ENCODE results near the gene PLXNB1. TPM values are rescaled to one million over a fixed set of nuclear protein-coding genes. Genes with fewer than 3 reads are reported as not detected.

Gene PLXNB1
- total RNA-seq, 1 experiment from 2014 or later = 101 TPM

DNA sequence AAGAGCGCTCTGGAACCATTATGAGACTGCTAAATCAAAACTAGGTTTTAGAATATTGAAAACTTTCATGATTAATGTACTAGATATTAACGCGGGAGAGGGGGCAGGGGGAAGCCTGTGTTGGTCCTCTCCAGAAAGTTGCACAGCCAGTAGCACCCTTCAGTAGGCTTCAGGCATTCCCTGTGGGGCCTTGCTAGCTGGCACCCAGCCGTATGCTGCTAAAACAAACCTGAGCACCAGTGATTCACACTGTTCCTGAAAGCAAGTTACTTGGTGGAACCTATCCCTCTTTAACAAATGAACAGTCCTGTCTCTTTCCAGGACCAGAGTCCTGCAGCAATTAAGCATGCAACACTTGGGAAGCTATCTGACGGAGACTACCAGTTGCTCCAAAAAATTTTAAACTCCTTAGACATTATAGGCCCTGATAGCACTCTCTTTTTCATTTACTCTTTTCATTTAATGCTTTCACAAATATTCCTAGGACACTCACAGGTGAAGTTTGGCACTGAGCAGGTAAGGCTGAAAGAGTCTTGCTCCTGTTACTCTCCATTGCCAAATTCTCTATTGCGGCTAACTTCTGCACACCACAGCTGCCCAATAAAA lies 15.5 kb upstream of the PLXNB1 start:
- H3K27me3 Mint-ChIP-seq (ENCODE audit: insufficient read depth, unreplicated experiment) = no peaks in the 10 kb centered on the region
- H3K4me3 Mint-ChIP-seq (ENCODE audit: unreplicated experiment) = peak overlapping the region; percentile 96
- TF ChIP-seq, protein P1, sequence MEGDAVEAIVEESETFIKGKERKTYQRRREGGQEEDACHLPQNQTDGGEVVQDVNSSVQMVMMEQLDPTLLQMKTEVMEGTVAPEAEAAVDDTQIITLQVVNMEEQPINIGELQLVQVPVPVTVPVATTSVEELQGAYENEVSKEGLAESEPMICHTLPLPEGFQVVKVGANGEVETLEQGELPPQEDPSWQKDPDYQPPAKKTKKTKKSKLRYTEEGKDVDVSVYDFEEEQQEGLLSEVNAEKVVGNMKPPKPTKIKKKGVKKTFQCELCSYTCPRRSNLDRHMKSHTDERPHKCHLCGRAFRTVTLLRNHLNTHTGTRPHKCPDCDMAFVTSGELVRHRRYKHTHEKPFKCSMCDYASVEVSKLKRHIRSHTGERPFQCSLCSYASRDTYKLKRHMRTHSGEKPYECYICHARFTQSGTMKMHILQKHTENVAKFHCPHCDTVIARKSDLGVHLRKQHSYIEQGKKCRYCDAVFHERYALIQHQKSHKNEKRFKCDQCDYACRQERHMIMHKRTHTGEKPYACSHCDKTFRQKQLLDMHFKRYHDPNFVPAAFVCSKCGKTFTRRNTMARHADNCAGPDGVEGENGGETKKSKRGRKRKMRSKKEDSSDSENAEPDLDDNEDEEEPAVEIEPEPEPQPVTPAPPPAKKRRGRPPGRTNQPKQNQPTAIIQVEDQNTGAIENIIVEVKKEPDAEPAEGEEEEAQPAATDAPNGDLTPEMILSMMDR (IDR thresholded peaks at IDR 0.05; ENCODE audit: unreplicated experiment) = no peak
- peaks cover 25% of the 10 kb centered on the region for H3K4me1 Mint-ChIP-seq (ENCODE audit: insufficient read depth, unreplicated experiment)
- no peak for DNase-seq (ENCODE audit: unreplicated experiment)
- no peaks in the 10 kb centered on the region for H3K9me3 Mint-ChIP-seq (ENCODE audit: unreplicated experiment)
- intact Hi-C loops (cut with micrococcal nuclease) = loop anchor here (5.0 kb wide), 1 partner anchor 102 kb away; no protein-coding TSS in a partner anchor
- BruUV-seq (replicated peaks) = no TSS peak
- H3K27ac Mint-ChIP-seq (ENCODE audit: low read depth, unreplicated experiment) = no peak overlapping the region
- CTCF ChIA-PET = interaction anchor here (0.8 to 4.7 kb wide), 7 partner anchors 9 to 177 kb away, joined by 3 to 57 read pairs (median 7); no protein-coding TSS in a partner anchor
- peaks cover 58% of the 10 kb centered on the region for H3K36me3 Mint-ChIP-seq (ENCODE audit: insufficient read depth, unreplicated experiment)
- POLR2A ChIA-PET = interaction anchor here (0.6 to 6.0 kb wide), 25 partner anchors 9 to 584 kb away, joined by 3 to 61 read pairs (median 7); partner anchors contain the start of genes CDC25A, IMPDH2, IP6K2 and PFKFB4

DNA sequence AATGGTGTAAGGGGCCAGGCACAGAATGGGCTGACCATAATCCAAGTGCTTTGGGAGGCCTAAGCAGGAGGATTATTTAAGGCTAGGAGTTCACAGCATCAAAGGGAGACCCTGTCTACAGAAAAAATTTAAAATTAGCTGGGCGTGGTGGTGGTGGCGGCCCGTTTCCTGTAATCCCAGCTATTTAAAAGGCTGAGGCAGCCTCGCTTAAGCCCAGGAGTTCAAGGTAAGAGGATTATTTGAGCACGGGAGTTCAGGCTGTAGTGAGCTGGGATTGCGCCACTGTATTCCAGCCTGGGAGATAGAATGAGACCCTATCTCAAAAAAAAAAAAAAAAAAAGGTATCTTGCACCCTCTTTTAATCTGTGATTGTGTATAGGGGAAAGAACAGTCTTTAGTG lies 12.1 kb upstream of the PLXNB1 start:
- DNase-seq (ENCODE audit: unreplicated experiment) = no peak
- Mint-ChIP-seq H3K9me3 (ENCODE audit: unreplicated experiment) (no peaks in the 10 kb centered on the region), H3K27ac (ENCODE audit: low read depth, unreplicated experiment) (peak overlapping the region; percentile 77), H3K27me3 (ENCODE audit: insufficient read depth, unreplicated experiment) (no peaks in the 10 kb centered on the region), H3K4me3 (ENCODE audit: unreplicated experiment) (peak overlapping the region; percentile 88), H3K4me1 (ENCODE audit: insufficient read depth, unreplicated experiment) (peaks cover 27% of the 10 kb centered on the region), H3K36me3 (ENCODE audit: insufficient read depth, unreplicated experiment) (peaks cover 56% of the 10 kb centered on the region)
- ChIA-PET POLR2A (interaction anchor here (1.1 to 3.6 kb wide), 6 partner anchors 9 to 477 kb away, joined by 3 to 95 read pairs (median 15); partner anchors contain the start of genes ARIH2, CELSR3, PLXNB1 and SLC26A6), CTCF (interaction anchor here (0.5 to 10.7 kb wide), 5 partner anchors 9 to 324 kb away, joined by 3 to 647 read pairs (median 5); no protein-coding TSS in a partner anchor)
- no TSS peak for BruUV-seq (replicated peaks)
- intact Hi-C loops (cut with micrococcal nuclease) = no loop called here
- TF ChIP-seq, protein P1 (IDR thresholded peaks at IDR 0.05; ENCODE audit: unreplicated experiment) = no peak

DNA sequence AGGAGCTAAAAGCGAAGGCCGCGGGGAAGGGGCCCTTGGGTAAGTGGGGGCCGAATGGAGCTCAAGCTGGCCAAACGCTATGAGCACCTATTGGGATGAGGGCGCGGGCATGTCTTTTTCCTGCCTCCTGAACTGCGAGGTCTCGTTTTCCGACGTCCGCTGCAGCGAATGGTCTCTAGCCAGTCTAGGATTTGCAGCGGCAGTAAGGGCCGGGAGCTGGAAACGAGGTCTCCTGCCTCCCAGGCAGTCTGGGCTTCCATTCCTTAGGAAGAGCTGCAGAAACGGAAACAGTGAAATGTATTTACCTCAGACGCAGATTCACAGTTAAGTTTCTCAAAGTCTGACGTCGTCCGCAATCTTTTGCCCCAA lies 10.7 kb upstream of the PLXNB1 start:
- BruUV-seq (replicated peaks) = TSS peak; percentile 69
- Mint-ChIP-seq H3K27ac (ENCODE audit: low read depth, unreplicated experiment) (peak overlapping the region; percentile 77), H3K27me3 (ENCODE audit: insufficient read depth, unreplicated experiment) (no peaks in the 10 kb centered on the region), H3K4me1 (ENCODE audit: insufficient read depth, unreplicated experiment) (peaks cover 19% of the 10 kb centered on the region), H3K9me3 (ENCODE audit: unreplicated experiment) (no peaks in the 10 kb centered on the region), H3K36me3 (ENCODE audit: insufficient read depth, unreplicated experiment) (peaks cover 47% of the 10 kb centered on the region), H3K4me3 (ENCODE audit: unreplicated experiment) (peak overlapping the region; percentile 88)
- TF ChIP-seq, protein P1 (IDR thresholded peaks at IDR 0.05; ENCODE audit: unreplicated experiment) = no peak
- intact Hi-C loops (cut with micrococcal nuclease) = no loop called here
- CTCF ChIA-PET = interaction anchor here (0.6 to 10.7 kb wide), 6 partner anchors 12 to 246 kb away, joined by 3 to 647 read pairs (median 8); partner anchors contain the start of gene PFKFB4
- POLR2A ChIA-PET = interaction anchor here (0.6 to 3.6 kb wide), 33 partner anchors 8 to 911 kb away, joined by 3 to 95 read pairs (median 7); partner anchors contain the start of genes ARIH2, CDC25A, CELSR3 and DHX30
- no peak for DNase-seq (ENCODE audit: unreplicated experiment)

DNA sequence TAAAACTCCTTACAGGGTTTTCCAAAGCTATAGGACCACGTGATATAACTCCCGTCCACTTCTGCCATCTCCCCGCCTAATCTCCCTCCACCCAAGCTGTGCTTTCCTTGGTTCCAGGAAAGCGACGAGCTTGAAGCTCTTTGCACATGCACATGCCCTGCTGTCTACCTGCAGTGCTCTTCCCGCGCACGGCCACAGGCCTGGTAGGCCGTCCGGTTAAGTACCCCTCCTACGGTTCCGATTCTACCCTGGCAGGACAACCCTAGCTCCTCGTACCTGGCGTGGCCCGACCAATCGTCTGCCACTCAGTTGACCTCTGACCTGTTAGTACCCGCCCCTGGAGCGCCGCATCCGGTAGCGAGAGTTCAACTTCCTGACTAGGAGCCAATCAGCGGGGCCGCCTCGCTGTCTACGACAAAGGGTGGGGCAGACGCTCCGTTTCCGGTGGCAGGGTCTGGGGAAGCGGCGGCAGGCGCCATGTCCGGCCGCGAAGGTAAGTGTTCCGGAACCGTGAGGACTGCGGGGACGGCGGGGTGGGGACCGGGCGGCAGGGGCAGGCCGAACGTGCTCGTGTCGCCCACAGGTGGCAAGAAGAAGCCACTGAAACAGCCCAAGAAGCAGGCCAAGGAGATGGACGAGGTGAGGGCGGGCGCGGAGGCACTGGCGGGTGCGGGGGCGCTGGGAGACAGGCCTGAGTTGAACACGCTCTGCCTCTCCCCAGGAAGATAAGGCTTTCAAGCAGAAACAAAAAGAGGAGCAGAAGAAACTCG lies 10.1 kb upstream of the PLXNB1 start, which contains the start of the genes CCDC51 and TMA7:
CCDC51 (minus strand) TSS at position 300 of the 770 bp plus-strand sequence. CDS start 4,991 bp downstream, outside the sequence.
TMA7 (plus strand) TSS at position 438 of the 770 bp plus-strand sequence; CDS start at position 478, 40 bp downstream.
- no TSS peak for BruUV-seq (replicated peaks)
- POLR2A ChIA-PET = interaction anchor here (0.6 to 3.6 kb wide), 63 partner anchors 7 to 911 kb away, joined by 3 to 95 read pairs (median 5); partner anchors contain the start of genes ARIH2, CDC25A, CELSR3 and DHX30
- intact Hi-C loops (cut with micrococcal nuclease) = no loop called here
- H3K4me1 Mint-ChIP-seq (ENCODE audit: insufficient read depth, unreplicated experiment) = peaks cover 18% of the 10 kb centered on the region
- no peaks in the 10 kb centered on the region for H3K9me3 Mint-ChIP-seq (ENCODE audit: unreplicated experiment)
- H3K27me3 Mint-ChIP-seq (ENCODE audit: insufficient read depth, unreplicated experiment) = no peaks in the 10 kb centered on the region
- H3K4me3 Mint-ChIP-seq (ENCODE audit: unreplicated experiment) = peak within 1 kb of the TSS; percentile 88
- CTCF ChIA-PET = interaction anchor here (0.6 to 10.7 kb wide), 18 partner anchors 13 to 377 kb away, joined by 3 to 647 read pairs (median 4); no protein-coding TSS in a partner anchor
- peaks cover 46% of the 10 kb centered on the region for H3K36me3 Mint-ChIP-seq (ENCODE audit: insufficient read depth, unreplicated experiment)
- peak within 1 kb of the TSS; percentile 77 for H3K27ac Mint-ChIP-seq (ENCODE audit: low read depth, unreplicated experiment)
- TF ChIP-seq, protein P1 (IDR thresholded peaks at IDR 0.05; ENCODE audit: unreplicated experiment) = no peak
- peak; percentile 98 for DNase-seq (ENCODE audit: unreplicated experiment)

Data from MCF 10A (cell line).